Measurements from ENCODE around the gene SEPTIN2. TPM values are rescaled to one million over a fixed set of nuclear protein-coding genes. Genes with fewer than 3 reads are reported as not detected.
A peak's percentile ranks its signal among the peaks of the same experiment; 100 is the strongest.
"Not testable (repeated sequence)": the region's sequence is repeated elsewhere in the genome, so short reads cannot be mapped to it uniquely, and the experiment has no call there.

SEPTIN2 gene
- total RNA-seq, 1 donor = 577 TPM

DNA sequence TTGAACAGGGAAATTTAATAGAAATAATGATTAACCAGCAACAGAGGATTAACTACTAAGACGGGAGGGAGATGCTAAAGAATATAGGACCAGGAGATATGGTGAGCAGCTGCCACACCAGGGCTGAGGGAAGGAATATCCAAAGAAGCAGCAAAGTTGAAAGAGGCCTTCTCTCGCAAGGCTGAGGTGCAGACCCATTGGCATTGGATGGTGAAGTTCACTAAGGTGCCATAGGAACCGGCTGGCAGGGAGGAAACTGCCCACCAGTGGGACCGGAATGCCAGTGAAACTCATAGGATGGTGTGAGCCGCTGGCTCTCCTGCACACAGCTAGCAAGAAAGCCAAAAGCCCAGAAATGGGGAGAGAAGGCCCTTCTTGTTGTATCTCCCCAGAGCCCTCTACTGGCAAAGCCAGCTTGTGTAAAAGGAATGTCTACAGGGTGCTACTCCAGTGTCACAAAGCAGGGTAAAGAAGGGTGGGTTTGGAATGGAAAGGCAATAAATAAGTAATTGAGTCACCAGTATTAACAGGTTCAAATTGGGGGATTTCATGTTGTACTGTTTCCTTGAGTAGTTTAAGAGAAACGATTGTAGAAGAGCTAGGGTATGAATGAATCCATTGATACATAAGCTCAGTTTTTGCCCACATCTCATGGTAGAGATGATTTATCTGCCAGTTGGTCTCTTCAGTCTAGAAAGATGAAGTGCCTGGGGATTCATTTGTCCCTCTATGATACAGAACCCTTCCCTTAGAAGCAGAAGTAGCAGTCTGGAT lies 76.4 kb downstream of the SEPTIN2 start:
- no peak overlapping the region for H3K4me3 ChIP-seq (ENCODE audit: low read depth, low read length)
- peak; percentile 62 for DNase-seq (ENCODE audit: low read depth)
- TF ChIP-seq, protein P1, sequence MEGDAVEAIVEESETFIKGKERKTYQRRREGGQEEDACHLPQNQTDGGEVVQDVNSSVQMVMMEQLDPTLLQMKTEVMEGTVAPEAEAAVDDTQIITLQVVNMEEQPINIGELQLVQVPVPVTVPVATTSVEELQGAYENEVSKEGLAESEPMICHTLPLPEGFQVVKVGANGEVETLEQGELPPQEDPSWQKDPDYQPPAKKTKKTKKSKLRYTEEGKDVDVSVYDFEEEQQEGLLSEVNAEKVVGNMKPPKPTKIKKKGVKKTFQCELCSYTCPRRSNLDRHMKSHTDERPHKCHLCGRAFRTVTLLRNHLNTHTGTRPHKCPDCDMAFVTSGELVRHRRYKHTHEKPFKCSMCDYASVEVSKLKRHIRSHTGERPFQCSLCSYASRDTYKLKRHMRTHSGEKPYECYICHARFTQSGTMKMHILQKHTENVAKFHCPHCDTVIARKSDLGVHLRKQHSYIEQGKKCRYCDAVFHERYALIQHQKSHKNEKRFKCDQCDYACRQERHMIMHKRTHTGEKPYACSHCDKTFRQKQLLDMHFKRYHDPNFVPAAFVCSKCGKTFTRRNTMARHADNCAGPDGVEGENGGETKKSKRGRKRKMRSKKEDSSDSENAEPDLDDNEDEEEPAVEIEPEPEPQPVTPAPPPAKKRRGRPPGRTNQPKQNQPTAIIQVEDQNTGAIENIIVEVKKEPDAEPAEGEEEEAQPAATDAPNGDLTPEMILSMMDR (IDR thresholded peaks at IDR 0.05; ENCODE audit: insufficient read depth, low read depth, low read length) = peak; percentile 72

DNA sequence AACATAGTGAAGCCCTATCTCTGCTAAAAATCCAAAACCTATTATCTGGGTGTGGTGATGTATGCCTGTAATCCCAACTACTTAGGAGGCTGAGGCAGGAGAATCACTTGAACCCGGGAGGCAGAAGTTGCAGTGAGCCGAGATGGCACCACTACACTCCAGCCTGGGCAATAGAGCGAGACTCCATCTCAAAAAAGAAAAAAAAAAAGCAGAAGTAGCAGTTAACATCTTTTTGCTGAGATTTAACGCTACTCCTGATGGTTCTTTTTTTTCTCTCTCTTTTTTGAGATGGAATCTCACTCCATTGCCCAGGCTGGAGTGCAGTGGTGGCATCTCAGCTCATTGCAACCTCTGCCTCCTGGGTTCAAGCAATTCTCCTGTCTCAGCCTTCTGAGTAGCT lies 77.0 kb downstream of the SEPTIN2 start:
- not testable (repeated sequence) for DNase-seq (ENCODE audit: low read depth); H3K4me3 ChIP-seq (ENCODE audit: low read depth, low read length)

DNA sequence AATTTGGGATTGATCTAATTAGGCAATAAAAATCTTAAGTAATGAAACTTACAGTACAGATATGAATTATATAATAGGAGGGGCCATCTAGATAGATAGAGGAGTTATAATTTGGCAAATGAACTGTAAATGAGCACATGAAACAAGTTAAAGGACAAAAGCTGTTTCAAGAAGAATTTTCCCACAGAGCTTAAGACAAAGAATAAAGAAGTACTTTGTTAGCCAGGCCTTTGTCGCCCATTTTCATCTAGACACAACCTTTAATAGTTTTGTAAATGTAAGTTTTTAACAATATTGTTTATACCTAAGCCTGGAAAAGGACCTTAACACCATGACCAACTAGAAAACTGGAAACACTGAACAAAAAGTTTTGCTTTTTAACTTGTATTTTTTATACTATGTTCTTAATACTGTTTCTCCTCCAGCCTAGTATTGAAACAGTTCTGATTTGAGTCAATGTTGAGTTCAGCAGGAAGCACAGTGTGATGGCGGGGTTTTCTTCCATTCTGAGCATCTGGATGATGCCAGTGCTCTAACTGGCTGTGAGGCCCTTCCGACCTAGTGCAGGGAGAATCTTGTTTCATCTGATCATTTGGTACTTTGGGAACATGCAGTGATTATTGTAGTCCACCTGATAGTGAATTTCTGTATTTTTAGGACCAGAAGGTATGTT lies 77.9 kb downstream of the SEPTIN2 start:
- no peak for DNase-seq (ENCODE audit: low read depth)
- TF ChIP-seq, protein P1 (IDR thresholded peaks at IDR 0.05; ENCODE audit: insufficient read depth, low read depth, low read length) = no peak
- H3K4me3 ChIP-seq (ENCODE audit: low read depth, low read length) = no peak overlapping the region

DNA sequence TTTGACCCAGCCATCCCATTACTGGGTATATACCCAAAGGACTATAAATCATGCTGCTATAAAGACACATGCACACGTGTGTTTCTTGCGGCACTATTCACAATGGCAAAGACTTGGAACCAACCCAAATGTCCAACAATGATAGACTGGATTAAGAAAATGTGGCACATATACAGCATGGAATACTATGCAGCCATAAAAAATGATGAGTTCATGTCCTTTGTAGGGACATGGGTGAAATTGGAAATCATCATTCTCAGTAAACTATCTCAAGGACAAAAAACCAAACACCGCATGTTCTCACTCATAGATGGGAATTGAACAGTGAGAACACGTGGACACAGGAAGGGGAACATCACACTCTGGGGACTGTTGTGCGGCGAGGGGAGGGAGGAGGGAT lies 81.1 kb downstream of the SEPTIN2 start:
- DNase-seq (ENCODE audit: low read depth); H3K4me3 ChIP-seq (ENCODE audit: low read depth, low read length): not testable (repeated sequence)

DNA sequence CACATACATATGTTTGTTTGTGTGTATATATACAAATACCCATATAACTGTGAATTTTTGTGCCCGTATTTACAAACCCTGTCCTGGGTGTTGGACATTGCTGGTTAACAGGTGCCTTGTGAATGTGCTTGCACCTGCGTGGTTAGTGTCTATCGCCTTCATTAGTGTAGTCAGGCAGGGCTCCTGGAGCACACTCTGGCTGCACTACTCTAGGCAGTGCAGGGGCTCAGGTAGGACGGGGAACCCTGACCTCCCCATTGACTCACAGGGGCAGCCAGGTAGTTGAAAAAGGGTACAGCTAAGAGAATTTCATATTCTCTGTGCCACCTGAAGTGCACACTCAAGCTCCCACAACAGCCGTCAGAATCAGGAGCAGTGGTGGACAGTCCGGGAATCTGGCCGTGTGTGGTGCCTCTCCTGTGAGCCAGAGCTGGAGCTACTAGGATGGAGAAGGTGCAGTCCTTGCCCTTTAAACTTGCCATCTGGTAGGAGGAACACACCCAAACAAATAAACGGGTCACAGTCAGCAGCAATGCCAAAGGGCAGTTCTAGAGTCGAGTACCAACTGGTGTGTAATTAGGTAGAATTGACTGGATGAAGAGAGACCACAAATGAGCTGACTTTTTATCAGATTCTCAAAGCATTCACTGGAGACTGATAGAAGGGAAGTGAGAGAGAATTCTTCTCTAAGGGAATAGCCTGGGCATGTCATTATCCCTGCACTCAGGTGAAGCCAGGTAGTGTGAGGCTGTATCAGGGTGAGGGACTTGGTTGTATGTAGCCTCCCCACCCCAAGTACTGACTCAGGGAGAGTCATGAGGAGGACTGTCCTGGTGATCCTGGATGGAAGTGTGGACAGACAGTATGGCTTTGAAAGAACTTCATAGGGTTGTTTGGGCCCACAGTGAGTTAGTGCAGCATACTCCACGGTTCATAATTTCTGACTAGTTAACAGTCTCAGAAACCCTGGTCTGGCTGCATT lies 84.5 kb downstream of the SEPTIN2 start:
- TF ChIP-seq, protein P1 (IDR thresholded peaks at IDR 0.05; ENCODE audit: insufficient read depth, low read depth, low read length) = no peak
- DNase-seq (ENCODE audit: low read depth) = no peak
- no peak overlapping the region for H3K4me3 ChIP-seq (ENCODE audit: low read depth, low read length)

Other genes with a start within 250 kb of the SEPTIN2 start
- gene MTERF4, start 213.6 kb upstream of the SEPTIN2 start, total RNA-seq = 18.0 and 27.2 TPM in 2 replicates
- gene PASK, start 166.5 kb upstream of the SEPTIN2 start, total RNA-seq = 2.6 and 5.5 TPM in 2 replicates
- gene PPP1R7, start 165.5 kb upstream of the SEPTIN2 start, total RNA-seq = 64.1 and 78.2 TPM in 2 replicates
- 0.43 and 0.64 TPM in 2 replicates for gene ANO7, start 127.2 kb upstream of the SEPTIN2 start, total RNA-seq
- gene HDLBP, start 253 bp upstream of the SEPTIN2 start, total RNA-seq = 1,089 and 1,343 TPM in 2 replicates
- gene FARP2, start 40.4 kb downstream of the SEPTIN2 start, total RNA-seq = 34.1 and 37.6 TPM in 2 replicates
- 210 and 245 TPM in 2 replicates for gene STK25, start 192.7 kb downstream of the SEPTIN2 start, total RNA-seq
- gene BOK, start 242.8 kb downstream of the SEPTIN2 start, total RNA-seq = 42.2 and 54.0 TPM in 2 replicates

Measured in fibroblast of villous mesenchyme (primary cell).